Naive B cell (primary cell): Measurements from ENCODE around the gene ACO2. TPM values are rescaled to one million over a fixed set of nuclear protein-coding genes. Genes with fewer than 3 reads are reported as not detected.
"Not testable (repeated sequence)": the region's sequence is repeated elsewhere in the genome, so short reads cannot be mapped to it uniquely, and the experiment has no call there.

Source experiments
- ATAC-seq, 2 donors: fragments of 150-1000 bp; cut with Tn5 transposase; 2 replicates each; pipeline ENCODE4 v1.10.0; 2021; ENCODE audit warnings: low read depth in 2 of 2, mild to moderate bottlenecking in 2 of 2, moderate library complexity in 2 of 2
- DNase-seq: peaks from one replicate; pipeline ENCODE4 v3.0.0; 2022
- H3K27ac Mint-ChIP-seq, 6 donors: one replicate each; pipeline ENCODE4 v1.8.0; 2020 to 2022; ENCODE audit warnings: mild to moderate bottlenecking in 6 of 6, mixed read lengths in 6 of 6, moderate library complexity in 5 of 6, inconsistent platforms in 2 of 6
- H3K27me3 Mint-ChIP-seq, 3 donors: one replicate each; pipeline ENCODE4 v1.8.0; 2021 to 2022; ENCODE audit warnings: mixed read lengths in 3 of 3, mild to moderate bottlenecking in 1 of 3
- H3K36me3 Mint-ChIP-seq, 2 donors: one replicate each; pipeline ENCODE4 v1.8.0; 2020 to 2022; ENCODE audit warnings: mixed read lengths in 2 of 2, inconsistent platforms in 1 of 2, mild to moderate bottlenecking in 1 of 2
- H3K4me1 Mint-ChIP-seq, 3 donors: one replicate each; pipeline ENCODE4 v1.8.0; 2020 to 2022; ENCODE audit warnings: mixed read lengths in 3 of 3, inconsistent platforms in 1 of 3, mild to moderate bottlenecking in 1 of 3, moderate library complexity in 1 of 3
- H3K4me3 Mint-ChIP-seq, 8 donors: one replicate each; pipeline ENCODE4 v1.8.0; 2020 to 2022; ENCODE audit warnings: mild to moderate bottlenecking in 8 of 8, mixed read lengths in 8 of 8, moderate library complexity in 8 of 8, inconsistent platforms in 2 of 8
- H3K9me3 Mint-ChIP-seq, 7 donors: one replicate each; pipeline ENCODE4 v1.8.0; 2020 to 2022; ENCODE audit warnings: mixed read lengths in 7 of 7, mild to moderate bottlenecking in 5 of 7, inconsistent platforms in 2 of 7, moderate library complexity in 1 of 7
- polyA plus RNA-seq, 6 donors: library from polyadenylated mRNA; unstranded; fragments of 300-500 nt; fragmentation: Illumina TruSeq; gene quantifications; one replicate each; pipeline ENCODE4 v1.2.3, GENCODE V29; 2021; ENCODE audit warnings: low read depth in 6 of 6

The ACO2 gene
- polyA plus RNA-seq, 6 donors from 2014 or later: 88.9 to 124 (median 106) TPM

GRCh38 chr22:41568811-41569210 lies 99.9 kb downstream of the ACO2 start:
- peaks cover 0 to 5% (median 0%) of the 10 kb centered on the region in 7 donors for H3K9me3 Mint-ChIP-seq
- H3K27ac Mint-ChIP-seq: no peak overlapping the region
- H3K36me3 Mint-ChIP-seq: no peaks in the 10 kb centered on the region
- no peaks in the 10 kb centered on the region for H3K4me1 Mint-ChIP-seq
- ATAC-seq: no peak
- no peak for DNase-seq
- H3K27me3 Mint-ChIP-seq: peaks cover 0 to 11% (median 0%) of the 10 kb centered on the region in 3 donors
- H3K4me3 Mint-ChIP-seq: no peak overlapping the region

- Mint-ChIP-seq H3K27ac (peak overlapping the region in 1 of 6 donors; percentile 62), H3K36me3 (no peaks in the 10 kb centered on the region), H3K4me1 (no peaks in the 10 kb centered on the region), H3K9me3 (peaks cover 0 to 5% (median 0%) of the 10 kb centered on the region in 7 donors), H3K4me3 (no peak overlapping the region), H3K27me3 (peaks cover 0 to 4% (median 0%) of the 10 kb centered on the region in 3 donors)
- no peak for DNase-seq
- no peak for ATAC-seq
These were observed 101.3 kb downstream of the ACO2 start for GRCh38 chr22:41570221-41570620.

GRCh38 chr22:41571786-41572185 lies 102.9 kb downstream of the ACO2 start:
- Mint-ChIP-seq H3K9me3 (peaks cover 0 to 5% (median 0%) of the 10 kb centered on the region in 7 donors), H3K4me1 (no peaks in the 10 kb centered on the region), H3K27me3 (peaks cover 0 to 4% (median 0%) of the 10 kb centered on the region in 3 donors), H3K36me3 (no peaks in the 10 kb centered on the region), H3K4me3 (no peak overlapping the region), H3K27ac (no peak overlapping the region)
- DNase-seq: no peak
- ATAC-seq: no peak

GRCh38 chr22:41572305-41572704 lies 103.4 kb downstream of the ACO2 start:
- DNase-seq, H3K36me3 Mint-ChIP-seq, ATAC-seq, H3K27me3 Mint-ChIP-seq, H3K9me3 Mint-ChIP-seq, H3K27ac Mint-ChIP-seq, H3K4me1 Mint-ChIP-seq, H3K4me3 Mint-ChIP-seq: not testable (repeated sequence)

GRCh38 chr22:41573677-41574076 lies 104.8 kb downstream of the ACO2 start:
- DNase-seq (no peak), ATAC-seq (no peak)
- H3K9me3 Mint-ChIP-seq: peaks cover 0 to 5% (median 0%) of the 10 kb centered on the region in 7 donors
- no peak overlapping the region for H3K4me3 Mint-ChIP-seq
- H3K4me1 Mint-ChIP-seq: peaks cover 0 to 6% (median 0%) of the 10 kb centered on the region in 3 donors
- peaks cover 0 to 4% (median 0%) of the 10 kb centered on the region in 3 donors for H3K27me3 Mint-ChIP-seq
- H3K27ac Mint-ChIP-seq: no peak overlapping the region
- peaks cover 0 to 8% of the 10 kb centered on the region in 2 donors for H3K36me3 Mint-ChIP-seq

GRCh38 chr22:41574847-41575381 lies 106.0 kb downstream of the ACO2 start:
- H3K4me1 Mint-ChIP-seq: peaks cover 0 to 6% (median 0%) of the 10 kb centered on the region in 3 donors

GRCh38 chr22:41575533-41575932 lies 106.6 kb downstream of the ACO2 start:
- Mint-ChIP-seq H3K27ac (no peak overlapping the region), H3K36me3 (peaks cover 0 to 8% of the 10 kb centered on the region in 2 donors), H3K9me3 (peaks cover 0 to 5% (median 0%) of the 10 kb centered on the region in 7 donors), H3K4me3 (no peak overlapping the region), H3K27me3 (no peaks in the 10 kb centered on the region), H3K4me1 (peaks cover 0 to 6% (median 1%) of the 10 kb centered on the region in 3 donors)
- DNase-seq (no peak), ATAC-seq (no peak)

More at GRCh38 chr22:41574847-41575381, 106.0 kb downstream of the ACO2 start:
- Mint-ChIP-seq H3K36me3 (peaks cover 0 to 8% of the 10 kb centered on the region in 2 donors), H3K27ac (peak overlapping the region in 1 of 6 donors; percentile 44), H3K4me3 (no peak overlapping the region), H3K27me3 (no peaks in the 10 kb centered on the region), H3K9me3 (peaks cover 0 to 5% (median 0%) of the 10 kb centered on the region in 7 donors)
- ATAC-seq (no peak), DNase-seq (no peak)

- Mint-ChIP-seq H3K4me1 (peaks cover 0 to 6% (median 1%) of the 10 kb centered on the region in 3 donors), H3K27me3 (no peaks in the 10 kb centered on the region), H3K4me3 (no peak overlapping the region), H3K9me3 (peaks cover 0 to 5% (median 0%) of the 10 kb centered on the region in 7 donors), H3K36me3 (peaks cover 0 to 8% of the 10 kb centered on the region in 2 donors), H3K27ac (no peak overlapping the region)
- ATAC-seq (peak; percentile 30 to 41), DNase-seq (no peak)
These were observed 108.0 kb downstream of the ACO2 start for GRCh38 chr22:41576877-41577276.

- no peaks in the 10 kb centered on the region for H3K27me3 Mint-ChIP-seq
- DNase-seq: no peak
- H3K4me3 Mint-ChIP-seq: no peak overlapping the region
- peaks cover 7 to 15% of the 10 kb centered on the region in 2 donors for H3K36me3 Mint-ChIP-seq
- no peak overlapping the region for H3K27ac Mint-ChIP-seq
- H3K4me1 Mint-ChIP-seq: peaks cover 0 to 9% (median 1%) of the 10 kb centered on the region in 3 donors
- H3K9me3 Mint-ChIP-seq: no peaks in the 10 kb centered on the region
- no peak for ATAC-seq
These were observed 109.2 kb downstream of the ACO2 start for GRCh38 chr22:41578114-41578513.

Other genes starting within 250 kb of the ACO2 start
- not detected for gene CHADL, start 228.2 kb upstream of the ACO2 start, polyA plus RNA-seq
- gene RANGAP1, start 182.9 kb upstream of the ACO2 start, polyA plus RNA-seq: 10 to 100 TPM in 4 of 6 donors, 1 to 10 TPM in 2; 4.2 to 20.8 (median 11.8) TPM
- gene ZC3H7B, start 167.6 kb upstream of the ACO2 start, polyA plus RNA-seq: 1 to 10 TPM in 5 of 6 donors, not detected in 1; 1.1 to 2.5 (median 1.8) TPM
- gene TEF, start 87.2 kb upstream of the ACO2 start, polyA plus RNA-seq: 1 to 10 TPM in 5 of 6 donors, under 1 TPM in 1; 0.97 to 2.9 (median 2.6) TPM
- gene TOB2, start 22.3 kb upstream of the ACO2 start, polyA plus RNA-seq: 10 to 100 TPM; 14.0 to 24.0 (median 22.2) TPM
- gene PHF5A, start 425 bp upstream of the ACO2 start, polyA plus RNA-seq: 10 to 100 TPM; 20.5 to 34.2 (median 26.7) TPM
- 10 to 100 TPM; 17.9 to 27.2 (median 22.6) TPM for gene POLR3H, start 75.4 kb downstream of the ACO2 start, polyA plus RNA-seq
- not detected for gene CSDC2, start 91.9 kb downstream of the ACO2 start, polyA plus RNA-seq
- gene PMM1, start 120.7 kb downstream of the ACO2 start, polyA plus RNA-seq: 10 to 100 TPM; 15.5 to 22.2 (median 17.4) TPM
- gene DESI1, start 151.9 kb downstream of the ACO2 start, polyA plus RNA-seq: 10 to 100 TPM in 2 of 6 donors, 1 to 10 TPM in 4; 5.1 to 11.1 (median 9.1) TPM
- gene XRCC6, start 152.2 kb downstream of the ACO2 start, polyA plus RNA-seq: 100 to 1,000 TPM; 407 to 580 (median 420) TPM
- gene SNU13, start 219.8 kb downstream of the ACO2 start, polyA plus RNA-seq: 100 to 1,000 TPM; 264 to 311 (median 271) TPM
- gene MEI1, start 230.4 kb downstream of the ACO2 start, polyA plus RNA-seq: 100 to 1,000 TPM in 1 of 6 donors, 10 to 100 TPM in 5; 75.0 to 160 (median 83.4) TPM